SK-N-SH (cell line): ENCODE measurements around the gene PSTPIP1. TPM values are rescaled to one million over a fixed set of nuclear protein-coding genes. Genes with fewer than 3 reads are reported as not detected.

Source experiments
- CTCF ChIA-PET: fragments of 300-600, 350-600 bp; formaldehyde crosslinking; extraction: SDS; loops from one replicate; lab custom pipeline; 2021; lab: Yijun Ruan, JAX
- POLR2A ChIA-PET: fragments of 350-600 bp; sonication (Branson Sonifier 250); formaldehyde crosslinking; extraction: SDS; loops from one replicate; lab custom pipeline; 2020; ENCODE audit warnings: antibody characterized with exemption, inconsistent platforms; lab: Yijun Ruan, JAX
- DNase-seq: peaks from one replicate; pipeline ENCODE4 v3.0.0; 2012
- H2AFZ ChIP-seq: fragments of 200-600 bp; sonication (generic); 2 replicates; pipeline ENCODE4 v1.8.1; 2016; ENCODE audit warnings: antibody characterized with exemption, mild to moderate bottlenecking, low read depth
- H3F3A ChIP-seq: fragments of 200-600 bp; sonication (generic); replicated peaks from 2 replicates; pipeline ENCODE3; 2016; ENCODE audit warnings: antibody characterized with exemption, mild to moderate bottlenecking; ENCODE audit not compliant: insufficient read depth
- H3K27ac ChIP-seq, 2 experiments: fragments of 200-500 bp in 1 of 2; fragments of 200-600 bp in 1 of 2; sonication (Bioruptor generic) in 1 of 2; sonication (generic), shearing (Covaris generic) in 1 of 2; 2 replicates each; pipeline versions ENCODE4 v1.5.1 to v1.6.1; 2014 to 2016; ENCODE audit warnings: low read depth in 2 of 2, inconsistent platforms in 1 of 2, low read length in 1 of 2, mild to moderate bottlenecking in 1 of 2, mixed read lengths in 1 of 2
- H3K27me3 ChIP-seq: fragments of 200-600 bp; sonication (generic), shearing (Covaris generic); 2 replicates; pipeline ENCODE4 v1.6.1; 2016; ENCODE audit warnings: mixed run types; ENCODE audit not compliant: insufficient read depth
- H3K36me3 ChIP-seq, 2 experiments: fragments of 200-500 bp in 1 of 2; fragments of 200-600 bp in 1 of 2; sonication (Bioruptor generic) in 1 of 2; sonication (generic) in 1 of 2; replicated peaks in 1 of 2; 2 replicates each; pipeline versions ENCODE3 to v1.5.1; 2014 to 2016; ENCODE audit warnings: low read length in 1 of 2, mild to moderate bottlenecking in 1 of 2; ENCODE audit not compliant: insufficient read depth in 2 of 2, control insufficient read depth in 1 of 2
- H3K4me1 ChIP-seq, 2 experiments: fragments of 200-500 bp in 1 of 2; fragments of 200-600 bp in 1 of 2; sonication (Bioruptor generic) in 1 of 2; sonication (generic), shearing (Covaris generic) in 1 of 2; 2 replicates each; pipeline versions ENCODE4 v1.5.1 to v1.6.1; 2014 to 2016; ENCODE audit warnings: low read depth in 1 of 2, low read length in 1 of 2, mixed run types in 1 of 2; ENCODE audit not compliant: insufficient read depth in 2 of 2, control insufficient read depth in 1 of 2
- H3K4me2 ChIP-seq: fragments of 200-600 bp; sonication (generic), shearing (Covaris generic); 2 replicates; pipeline ENCODE4 v1.6.1; 2017; ENCODE audit warnings: mixed run types
- H3K4me3 ChIP-seq, 2 experiments: fragments of 200-500 bp in 1 of 2; fragments of 200-600 bp in 1 of 2; sonication (Bioruptor generic) in 1 of 2; sonication (generic), shearing (Covaris generic) in 1 of 2; 2 replicates each; pipeline versions ENCODE4 v1.5.1 to v1.8.1; 2014 to 2016; ENCODE audit warnings: low read depth in 2 of 2, inconsistent platforms in 1 of 2, low read length in 1 of 2, mild to moderate bottlenecking in 1 of 2, mixed read lengths in 1 of 2, moderate library complexity in 1 of 2
- H3K79me2 ChIP-seq: fragments of 200-600 bp; sonication (generic); 2 replicates; pipeline ENCODE4 v1.8.1; 2017; ENCODE audit warnings: mild to moderate bottlenecking; ENCODE audit not compliant: insufficient read depth
- H3K9ac ChIP-seq: fragments of 200-600 bp; sonication (generic); 2 replicates; pipeline ENCODE4 v1.6.1; 2017; ENCODE audit warnings: mixed run types
- H3K9me2 ChIP-seq: fragments of 200-600 bp; sonication (generic); 2 replicates; pipeline ENCODE4 v1.6.1; 2017; ENCODE audit warnings: mixed run types
- H3K9me3 ChIP-seq: fragments of 200-600 bp; sonication (generic); 2 replicates; pipeline ENCODE4 v1.6.1; 2017; ENCODE audit warnings: mixed run types, mild to moderate bottlenecking, moderate library complexity
- H4K20me1 ChIP-seq: fragments of 200-600 bp; sonication (generic); 2 replicates; pipeline ENCODE4 v1.6.1; 2017; ENCODE audit warnings: mild to moderate bottlenecking, mixed run types; ENCODE audit not compliant: insufficient read depth
- EP300 ChIP-seq, 2 experiments: IDR thresholded peaks; 2 replicates each; pipeline versions ENCODE4 v1.4.0 to v1.6.1; 2012; ENCODE audit warnings: borderline replicate concordance in 1 of 2, low read depth in 1 of 2, low read length in 1 of 2
- FOXM1 ChIP-seq: IDR thresholded peaks from 2 replicates; pipeline ENCODE4 v1.4.0; 2012; ENCODE audit warnings: low read depth, mild to moderate bottlenecking
- GATA2 ChIP-seq: sonication (generic); formaldehyde crosslinking; IDR thresholded peaks from 2 replicates; pipeline ENCODE4 v1.5.0; 2020; ENCODE audit warnings: mild to moderate bottlenecking, missing genetic modification reagents
- NRF1 ChIP-seq: IDR thresholded peaks from 2 replicates; pipeline ENCODE4 v1.6.1; 2012; ENCODE audit warnings: low read depth, mild to moderate bottlenecking, low read length
- POLR2AphosphoS5 ChIP-seq: IDR thresholded peaks from 2 replicates; pipeline ENCODE4 v1.6.1; 2012; ENCODE audit warnings: low read depth, low read length
- WGBS: methylation state at CpG from one replicate; pipeline ENCODE4 v1.1.6; 2017; ENCODE audit warnings: low lambda C conversion rate; 5-methylcytosine and 5-hydroxymethylcytosine counted together
- polyA plus RNA-seq, 3 experiments: library from polyadenylated mRNA; depleted of rRNA; stranded (reverse); fragments of >200 nt; gene quantifications; 2 replicates each; pipeline ENCODE4 v1.2.3, GENCODE V29; 2012
- TF ChIP-seq, protein P1 (sequence below): IDR thresholded peaks from 2 replicates; pipeline ENCODE4 v1.4.0; 2012; ENCODE audit warnings: low read depth, borderline replicate concordance
- TF ChIP-seq, protein P2 (sequence below): fragments of 200-600 bp; sonication (generic); IDR thresholded peaks from 2 replicates; pipeline ENCODE4 v1.6.1; 2017; ENCODE audit warnings: antibody characterized with exemption, mild to moderate bottlenecking, moderate library complexity
- TF ChIP-seq, protein P3 (sequence below): fragments of 150-350 bp; IDR thresholded peaks from 2 replicates; pipeline ENCODE4 v1.6.1; 2016; ENCODE audit warnings: mild to moderate bottlenecking, low read depth, low read length
- TF ChIP-seq, protein P4 (sequence below): IDR thresholded peaks from 2 replicates; pipeline ENCODE4 v1.6.1; 2012; ENCODE audit warnings: mild to moderate bottlenecking, low read depth, low read length, moderate library complexity
- TF ChIP-seq, protein P5 (sequence below): IDR thresholded peaks from 2 replicates; pipeline ENCODE4; 2012

The PSTPIP1 gene
- polyA plus RNA-seq, 1 of the 3 experiments (the other 2 are of a cell fraction): 0.69 TPM

DNA sequence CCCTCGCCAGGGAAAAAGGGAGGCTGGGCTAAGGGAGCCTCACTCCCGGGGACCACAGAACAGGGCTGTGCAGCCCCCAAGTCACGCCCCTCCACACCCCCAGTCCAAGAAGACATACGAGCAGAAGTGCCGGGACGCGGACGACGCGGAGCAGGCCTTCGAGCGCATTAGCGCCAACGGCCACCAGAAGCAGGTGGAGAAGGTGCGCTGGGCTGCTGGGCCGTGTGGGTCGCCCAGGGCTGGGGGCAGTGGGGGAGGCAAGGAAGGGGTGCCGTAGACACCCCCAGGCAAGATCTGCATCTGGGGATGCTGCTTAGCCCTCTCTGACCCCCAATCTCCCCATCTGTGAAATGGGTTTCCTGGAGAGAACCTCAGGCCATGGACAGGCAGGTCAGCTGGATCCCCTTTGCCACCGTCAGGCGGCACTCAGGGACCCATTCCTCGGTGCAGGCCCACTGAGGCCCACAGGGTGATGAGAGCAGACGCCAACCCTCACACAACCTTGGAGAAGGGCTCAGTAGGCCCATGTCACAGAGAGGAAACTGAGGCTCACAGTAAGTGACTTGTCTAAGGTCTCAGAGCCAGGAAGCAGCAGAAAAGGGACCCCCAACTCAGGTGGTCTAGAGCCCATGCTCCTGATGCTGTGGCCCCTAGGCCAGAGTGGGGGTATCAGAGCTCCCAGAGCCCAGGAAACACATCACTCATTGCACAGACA, 33.7 kb downstream of the PSTPIP1 start:
- H3K27ac ChIP-seq: no peak overlapping the region
- no peaks in the 10 kb centered on the region for H3K9me2 ChIP-seq
- H3K9me3 ChIP-seq: no peaks in the 10 kb centered on the region
- no peaks in the 10 kb centered on the region for H4K20me1 ChIP-seq
- no peaks in the 10 kb centered on the region for H3K79me2 ChIP-seq
- WGBS: 95% methylated on average over 18 of the region's 22 CpGs
- H3F3A ChIP-seq: no peaks in the 10 kb centered on the region
- H3K9ac ChIP-seq: no peak overlapping the region
- ChIA-PET POLR2A (no interaction called here), CTCF (interaction anchor here (1.2 to 2.4 kb wide), 3 partner anchors 79 to 515 kb away, joined by 3 to 6 read pairs (median 3); no protein-coding TSS in a partner anchor)
- H3K4me2 ChIP-seq: no peak overlapping the region
- peak; percentile 20 for DNase-seq
- no peaks in the 10 kb centered on the region for H3K36me3 ChIP-seq
- no peaks in the 10 kb centered on the region for H3K27me3 ChIP-seq
- TF ChIP-seq, protein P1, sequence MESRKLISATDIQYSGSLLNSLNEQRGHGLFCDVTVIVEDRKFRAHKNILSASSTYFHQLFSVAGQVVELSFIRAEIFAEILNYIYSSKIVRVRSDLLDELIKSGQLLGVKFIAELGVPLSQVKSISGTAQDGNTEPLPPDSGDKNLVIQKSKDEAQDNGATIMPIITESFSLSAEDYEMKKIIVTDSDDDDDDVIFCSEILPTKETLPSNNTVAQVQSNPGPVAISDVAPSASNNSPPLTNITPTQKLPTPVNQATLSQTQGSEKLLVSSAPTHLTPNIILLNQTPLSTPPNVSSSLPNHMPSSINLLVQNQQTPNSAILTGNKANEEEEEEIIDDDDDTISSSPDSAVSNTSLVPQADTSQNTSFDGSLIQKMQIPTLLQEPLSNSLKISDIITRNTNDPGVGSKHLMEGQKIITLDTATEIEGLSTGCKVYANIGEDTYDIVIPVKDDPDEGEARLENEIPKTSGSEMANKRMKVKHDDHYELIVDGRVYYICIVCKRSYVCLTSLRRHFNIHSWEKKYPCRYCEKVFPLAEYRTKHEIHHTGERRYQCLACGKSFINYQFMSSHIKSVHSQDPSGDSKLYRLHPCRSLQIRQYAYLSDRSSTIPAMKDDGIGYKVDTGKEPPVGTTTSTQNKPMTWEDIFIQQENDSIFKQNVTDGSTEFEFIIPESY: no peak
- no peak for TF ChIP-seq GATA2 (CRISPR knock-in tag)
- TF ChIP-seq, protein P2, sequence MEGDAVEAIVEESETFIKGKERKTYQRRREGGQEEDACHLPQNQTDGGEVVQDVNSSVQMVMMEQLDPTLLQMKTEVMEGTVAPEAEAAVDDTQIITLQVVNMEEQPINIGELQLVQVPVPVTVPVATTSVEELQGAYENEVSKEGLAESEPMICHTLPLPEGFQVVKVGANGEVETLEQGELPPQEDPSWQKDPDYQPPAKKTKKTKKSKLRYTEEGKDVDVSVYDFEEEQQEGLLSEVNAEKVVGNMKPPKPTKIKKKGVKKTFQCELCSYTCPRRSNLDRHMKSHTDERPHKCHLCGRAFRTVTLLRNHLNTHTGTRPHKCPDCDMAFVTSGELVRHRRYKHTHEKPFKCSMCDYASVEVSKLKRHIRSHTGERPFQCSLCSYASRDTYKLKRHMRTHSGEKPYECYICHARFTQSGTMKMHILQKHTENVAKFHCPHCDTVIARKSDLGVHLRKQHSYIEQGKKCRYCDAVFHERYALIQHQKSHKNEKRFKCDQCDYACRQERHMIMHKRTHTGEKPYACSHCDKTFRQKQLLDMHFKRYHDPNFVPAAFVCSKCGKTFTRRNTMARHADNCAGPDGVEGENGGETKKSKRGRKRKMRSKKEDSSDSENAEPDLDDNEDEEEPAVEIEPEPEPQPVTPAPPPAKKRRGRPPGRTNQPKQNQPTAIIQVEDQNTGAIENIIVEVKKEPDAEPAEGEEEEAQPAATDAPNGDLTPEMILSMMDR: no peak
- H3K4me3 ChIP-seq: no peak overlapping the region
- no peak overlapping the region for H2AFZ ChIP-seq
- no peaks in the 10 kb centered on the region; a peak in 1 of 4 replicates for H3K4me1 ChIP-seq

DNA sequence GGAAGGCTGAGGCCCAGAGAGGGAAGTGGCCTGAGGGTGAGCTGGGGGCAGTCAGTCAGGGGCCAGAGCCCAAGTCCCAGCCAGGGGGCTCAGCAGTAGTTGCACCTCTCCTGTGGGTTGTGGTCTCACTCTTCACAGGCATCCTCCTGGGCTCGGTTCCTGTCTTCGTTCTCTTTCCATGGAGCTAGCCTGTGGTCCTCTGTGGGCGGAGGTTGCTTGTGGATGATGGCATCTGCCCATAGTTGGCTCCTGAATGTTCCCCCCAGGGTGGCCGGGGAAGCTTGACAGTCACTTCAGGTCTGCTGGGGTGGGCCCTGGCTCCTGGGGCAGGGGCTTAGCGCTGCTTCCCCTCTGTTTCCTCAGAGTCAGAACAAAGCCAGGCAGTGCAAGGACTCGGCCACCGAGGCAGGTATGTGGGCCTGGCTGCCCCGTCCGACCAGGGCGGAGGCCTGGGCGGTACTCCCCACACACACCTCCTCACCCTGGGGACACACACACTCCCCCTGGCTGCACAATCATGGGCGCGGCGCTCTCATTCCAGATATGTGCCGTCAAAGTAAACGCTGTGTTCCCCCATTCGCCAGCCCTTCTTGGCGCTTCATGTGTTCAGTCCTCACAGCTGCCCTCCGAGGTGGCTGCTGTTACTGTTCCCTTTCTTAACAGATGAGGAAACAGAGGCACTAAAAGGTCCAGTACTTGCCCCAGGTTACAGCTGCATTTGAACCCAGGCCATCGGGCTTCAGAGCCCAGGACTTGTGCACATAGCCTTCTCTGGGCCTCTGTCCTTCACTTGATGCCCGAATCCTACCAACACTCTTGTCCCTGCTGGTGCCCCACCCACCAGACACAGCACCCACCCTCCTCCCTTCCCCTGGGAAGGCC, 34.5 kb downstream of the PSTPIP1 start:
- peak; percentile 24 for DNase-seq
- H3K36me3 ChIP-seq: no peaks in the 10 kb centered on the region
- no peaks in the 10 kb centered on the region for H3K27me3 ChIP-seq
- H3K9me2 ChIP-seq: no peaks in the 10 kb centered on the region
- no peaks in the 10 kb centered on the region for H3K79me2 ChIP-seq
- H2AFZ ChIP-seq: no peak overlapping the region
- H3K9me3 ChIP-seq: no peaks in the 10 kb centered on the region
- no peak overlapping the region for H3K27ac ChIP-seq
- no peak overlapping the region for H3K4me2 ChIP-seq
- no peaks in the 10 kb centered on the region for H4K20me1 ChIP-seq
- 93% methylated on average over 14 of the region's 21 CpGs for WGBS
- no peak overlapping the region for H3K4me3 ChIP-seq
- no peaks in the 10 kb centered on the region for H3F3A ChIP-seq
- ChIA-PET CTCF (interaction anchor here (0.8 to 2.4 kb wide), 4 partner anchors 56 to 514 kb away, joined by 3 to 6 read pairs (median 4); no protein-coding TSS in a partner anchor), POLR2A (no interaction called here)
- no peaks in the 10 kb centered on the region; a peak in 1 of 4 replicates for H3K4me1 ChIP-seq
- H3K9ac ChIP-seq: no peak overlapping the region
- TF ChIP-seq, protein P3, sequence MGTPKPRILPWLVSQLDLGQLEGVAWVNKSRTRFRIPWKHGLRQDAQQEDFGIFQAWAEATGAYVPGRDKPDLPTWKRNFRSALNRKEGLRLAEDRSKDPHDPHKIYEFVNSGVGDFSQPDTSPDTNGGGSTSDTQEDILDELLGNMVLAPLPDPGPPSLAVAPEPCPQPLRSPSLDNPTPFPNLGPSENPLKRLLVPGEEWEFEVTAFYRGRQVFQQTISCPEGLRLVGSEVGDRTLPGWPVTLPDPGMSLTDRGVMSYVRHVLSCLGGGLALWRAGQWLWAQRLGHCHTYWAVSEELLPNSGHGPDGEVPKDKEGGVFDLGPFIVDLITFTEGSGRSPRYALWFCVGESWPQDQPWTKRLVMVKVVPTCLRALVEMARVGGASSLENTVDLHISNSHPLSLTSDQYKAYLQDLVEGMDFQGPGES: no peak
- TF ChIP-seq EP300 (IDR thresholded peaks at IDR 0.05; ENCODE audit: borderline replicate concordance in 1 of 2, low read depth in 1 of 2, low read length in 1 of 2) (no peak), GATA2 (CRISPR knock-in tag) (no peak), NRF1 (no peak), POLR2AphosphoS5 (no peak), FOXM1 (no peak)
- TF ChIP-seq, protein P4, sequence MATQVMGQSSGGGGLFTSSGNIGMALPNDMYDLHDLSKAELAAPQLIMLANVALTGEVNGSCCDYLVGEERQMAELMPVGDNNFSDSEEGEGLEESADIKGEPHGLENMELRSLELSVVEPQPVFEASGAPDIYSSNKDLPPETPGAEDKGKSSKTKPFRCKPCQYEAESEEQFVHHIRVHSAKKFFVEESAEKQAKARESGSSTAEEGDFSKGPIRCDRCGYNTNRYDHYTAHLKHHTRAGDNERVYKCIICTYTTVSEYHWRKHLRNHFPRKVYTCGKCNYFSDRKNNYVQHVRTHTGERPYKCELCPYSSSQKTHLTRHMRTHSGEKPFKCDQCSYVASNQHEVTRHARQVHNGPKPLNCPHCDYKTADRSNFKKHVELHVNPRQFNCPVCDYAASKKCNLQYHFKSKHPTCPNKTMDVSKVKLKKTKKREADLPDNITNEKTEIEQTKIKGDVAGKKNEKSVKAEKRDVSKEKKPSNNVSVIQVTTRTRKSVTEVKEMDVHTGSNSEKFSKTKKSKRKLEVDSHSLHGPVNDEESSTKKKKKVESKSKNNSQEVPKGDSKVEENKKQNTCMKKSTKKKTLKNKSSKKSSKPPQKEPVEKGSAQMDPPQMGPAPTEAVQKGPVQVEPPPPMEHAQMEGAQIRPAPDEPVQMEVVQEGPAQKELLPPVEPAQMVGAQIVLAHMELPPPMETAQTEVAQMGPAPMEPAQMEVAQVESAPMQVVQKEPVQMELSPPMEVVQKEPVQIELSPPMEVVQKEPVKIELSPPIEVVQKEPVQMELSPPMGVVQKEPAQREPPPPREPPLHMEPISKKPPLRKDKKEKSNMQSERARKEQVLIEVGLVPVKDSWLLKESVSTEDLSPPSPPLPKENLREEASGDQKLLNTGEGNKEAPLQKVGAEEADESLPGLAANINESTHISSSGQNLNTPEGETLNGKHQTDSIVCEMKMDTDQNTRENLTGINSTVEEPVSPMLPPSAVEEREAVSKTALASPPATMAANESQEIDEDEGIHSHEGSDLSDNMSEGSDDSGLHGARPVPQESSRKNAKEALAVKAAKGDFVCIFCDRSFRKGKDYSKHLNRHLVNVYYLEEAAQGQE: no peak
- TF ChIP-seq, protein P5, sequence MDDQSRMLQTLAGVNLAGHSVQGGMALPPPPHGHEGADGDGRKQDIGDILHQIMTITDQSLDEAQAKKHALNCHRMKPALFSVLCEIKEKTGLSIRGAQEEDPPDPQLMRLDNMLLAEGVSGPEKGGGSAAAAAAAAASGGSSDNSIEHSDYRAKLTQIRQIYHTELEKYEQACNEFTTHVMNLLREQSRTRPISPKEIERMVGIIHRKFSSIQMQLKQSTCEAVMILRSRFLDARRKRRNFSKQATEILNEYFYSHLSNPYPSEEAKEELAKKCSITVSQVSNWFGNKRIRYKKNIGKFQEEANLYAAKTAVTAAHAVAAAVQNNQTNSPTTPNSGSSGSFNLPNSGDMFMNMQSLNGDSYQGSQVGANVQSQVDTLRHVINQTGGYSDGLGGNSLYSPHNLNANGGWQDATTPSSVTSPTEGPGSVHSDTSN: no peak
